ENCODE results near the gene TMEM43. TPM values are rescaled to one million over a fixed set of nuclear protein-coding genes. Genes with fewer than 3 reads are reported as not detected.
"Not testable (repeated sequence)": the region's sequence is repeated elsewhere in the genome, so short reads cannot be mapped to it uniquely, and the experiment has no call there.

Gene TMEM43
- total RNA-seq, 1 experiment from 2014 or later = 32.4 TPM

DNA sequence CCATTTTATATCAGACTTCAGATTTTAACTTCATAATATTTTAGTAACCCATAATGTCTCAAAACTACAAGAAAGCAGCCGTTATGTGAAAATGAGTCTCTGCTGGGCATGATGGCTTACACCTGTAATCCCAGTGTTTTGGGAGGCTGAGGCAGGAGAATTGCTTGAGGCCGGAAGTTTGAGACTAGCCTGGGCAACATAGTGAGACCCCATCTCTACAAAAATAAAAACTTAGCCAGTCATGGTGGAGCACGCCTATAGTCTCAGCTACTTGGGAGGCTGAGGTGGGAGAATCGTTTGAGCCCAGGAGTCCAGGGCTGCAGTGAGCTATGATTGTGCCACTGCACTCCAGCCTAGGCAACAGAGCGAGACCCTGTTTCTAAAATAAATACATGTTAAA, 15.0 kb upstream of the TMEM43 start:
- H3K9me2 ChIP-seq (ENCODE audit: insufficient read depth); H3K9ac ChIP-seq (ENCODE audit: low read length); H3K79me2 ChIP-seq (ENCODE audit: insufficient read depth, low read length); DNase-seq (ENCODE audit: low read depth, low spot score); H3K4me2 ChIP-seq (ENCODE audit: low read length); CTCF ChIA-PET; RAD21 ChIA-PET (ENCODE audit: low non-redundant PET in 1 of 2, low total read pairs in 2 of 2, uncharacterized antibody in 2 of 2, unreplicated experiment in 2 of 2); intact Hi-C loops (cut with micrococcal nuclease); H3K27me3 ChIP-seq (ENCODE audit: insufficient read depth, low read length); H2AFZ ChIP-seq (ENCODE audit: low read depth, low read length, poor library complexity, severe bottlenecking); BruUV-seq (replicated peaks); H3K4me3 ChIP-seq (replicated peaks in 1 of 2; ENCODE audit: low read depth in 1 of 2, low read length in 2 of 2); H4K20me1 ChIP-seq (ENCODE audit: insufficient read depth); H3K9me3 ChIP-seq (ENCODE audit: control insufficient read depth in 1 of 2, insufficient read depth in 1 of 2, low read depth in 1 of 2, low read length in 2 of 2); ATAC-seq; H3K27ac ChIP-seq (ENCODE audit: low read depth, low read length); POLR2A ChIA-PET; H3K4me1 ChIP-seq (ENCODE audit: control insufficient read depth in 1 of 2, insufficient read depth in 2 of 2, low read length in 2 of 2): not testable (repeated sequence)
- H3K36me3 ChIP-seq (ENCODE audit: control insufficient read depth in 1 of 2, insufficient read depth in 2 of 2, low read length in 2 of 2) = peaks cover 14 to 15% of the 10 kb centered on the region in 2 experiments; a peak in 3 of 4 replicates

DNA sequence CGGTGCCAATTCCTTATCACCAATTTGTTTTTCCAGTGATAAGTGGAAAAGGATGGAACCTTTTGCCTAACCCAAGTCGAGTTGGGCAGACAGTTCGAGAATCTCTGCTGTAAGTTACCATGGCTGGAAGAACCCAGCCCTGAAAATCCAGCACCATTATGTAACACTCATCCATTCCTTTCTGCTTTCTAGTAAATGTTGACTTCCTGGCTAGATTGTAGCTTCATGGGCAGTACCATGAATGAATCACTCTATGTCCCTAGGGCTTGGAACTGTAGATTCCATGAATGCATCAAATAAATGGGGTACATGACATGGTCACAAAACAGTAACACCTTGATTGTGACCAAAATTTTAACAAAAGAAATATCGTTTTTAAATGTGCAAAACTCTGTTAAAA, 14.2 kb upstream of the TMEM43 start:
- Histone ChIP-seq H2AFZ (ENCODE audit: low read depth, low read length, poor library complexity, severe bottlenecking) (no peak overlapping the region), H3K4me3 (replicated peaks in 1 of 2; ENCODE audit: low read depth in 1 of 2, low read length in 2 of 2) (no peak overlapping the region), H3K27ac (ENCODE audit: low read depth, low read length) (no peak overlapping the region), H4K20me1 (ENCODE audit: insufficient read depth) (no peaks in the 10 kb centered on the region), H3K9ac (ENCODE audit: low read length) (no peak overlapping the region), H3K4me1 (ENCODE audit: control insufficient read depth in 1 of 2, insufficient read depth in 2 of 2, low read length in 2 of 2) (no peaks in the 10 kb centered on the region), H3K27me3 (ENCODE audit: insufficient read depth, low read length) (no peaks in the 10 kb centered on the region), H3K9me3 (ENCODE audit: control insufficient read depth in 1 of 2, insufficient read depth in 1 of 2, low read depth in 1 of 2, low read length in 2 of 2) (no peaks in the 10 kb centered on the region), H3K79me2 (ENCODE audit: insufficient read depth, low read length) (no peaks in the 10 kb centered on the region; the same call in 1 of the 2 replicates), H3K36me3 (ENCODE audit: control insufficient read depth in 1 of 2, insufficient read depth in 2 of 2, low read length in 2 of 2) (peaks cover 16 to 20% of the 10 kb centered on the region in 2 experiments; a peak in 3 of 4 replicates), H3K4me2 (ENCODE audit: low read length) (no peak overlapping the region), H3K9me2 (ENCODE audit: insufficient read depth) (no peaks in the 10 kb centered on the region)
- no peak for TF ChIP-seq EZH2phosphoT487 (IDR thresholded peaks at IDR 0.05; ENCODE audit: borderline replicate concordance)
- TF ChIP-seq, protein P1, sequence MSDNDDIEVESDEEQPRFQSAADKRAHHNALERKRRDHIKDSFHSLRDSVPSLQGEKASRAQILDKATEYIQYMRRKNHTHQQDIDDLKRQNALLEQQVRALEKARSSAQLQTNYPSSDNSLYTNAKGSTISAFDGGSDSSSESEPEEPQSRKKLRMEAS (IDR thresholded peaks at IDR 0.05) = no peak
- TF ChIP-seq, protein P2, sequence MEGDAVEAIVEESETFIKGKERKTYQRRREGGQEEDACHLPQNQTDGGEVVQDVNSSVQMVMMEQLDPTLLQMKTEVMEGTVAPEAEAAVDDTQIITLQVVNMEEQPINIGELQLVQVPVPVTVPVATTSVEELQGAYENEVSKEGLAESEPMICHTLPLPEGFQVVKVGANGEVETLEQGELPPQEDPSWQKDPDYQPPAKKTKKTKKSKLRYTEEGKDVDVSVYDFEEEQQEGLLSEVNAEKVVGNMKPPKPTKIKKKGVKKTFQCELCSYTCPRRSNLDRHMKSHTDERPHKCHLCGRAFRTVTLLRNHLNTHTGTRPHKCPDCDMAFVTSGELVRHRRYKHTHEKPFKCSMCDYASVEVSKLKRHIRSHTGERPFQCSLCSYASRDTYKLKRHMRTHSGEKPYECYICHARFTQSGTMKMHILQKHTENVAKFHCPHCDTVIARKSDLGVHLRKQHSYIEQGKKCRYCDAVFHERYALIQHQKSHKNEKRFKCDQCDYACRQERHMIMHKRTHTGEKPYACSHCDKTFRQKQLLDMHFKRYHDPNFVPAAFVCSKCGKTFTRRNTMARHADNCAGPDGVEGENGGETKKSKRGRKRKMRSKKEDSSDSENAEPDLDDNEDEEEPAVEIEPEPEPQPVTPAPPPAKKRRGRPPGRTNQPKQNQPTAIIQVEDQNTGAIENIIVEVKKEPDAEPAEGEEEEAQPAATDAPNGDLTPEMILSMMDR (IDR thresholded peaks at IDR 0.05 in 2 of 3, conservative IDR thresholded peaks at IDR 0.05 in 1 of 3; ENCODE audit: borderline replicate concordance in 1 of 3, insufficient read depth in 1 of 3, low read depth in 2 of 3, low read length in 2 of 3) = no peak
- TF ChIP-seq POLR2A (IDR thresholded peaks at IDR 0.05; ENCODE audit: borderline replicate concordance, extremely low read depth, insufficient read depth, insufficient read length) = no peak
- no peak for TF ChIP-seq CBX3 (IDR thresholded peaks at IDR 0.05; ENCODE audit: low read depth)
- no peak for TF ChIP-seq YY1 (IDR thresholded peaks at IDR 0.05; ENCODE audit: extremely low read depth, insufficient replicate concordance, low read depth, low read length)
- TF ChIP-seq ZFX (IDR thresholded peaks at IDR 0.05) = no peak
- TF ChIP-seq, protein P3, sequence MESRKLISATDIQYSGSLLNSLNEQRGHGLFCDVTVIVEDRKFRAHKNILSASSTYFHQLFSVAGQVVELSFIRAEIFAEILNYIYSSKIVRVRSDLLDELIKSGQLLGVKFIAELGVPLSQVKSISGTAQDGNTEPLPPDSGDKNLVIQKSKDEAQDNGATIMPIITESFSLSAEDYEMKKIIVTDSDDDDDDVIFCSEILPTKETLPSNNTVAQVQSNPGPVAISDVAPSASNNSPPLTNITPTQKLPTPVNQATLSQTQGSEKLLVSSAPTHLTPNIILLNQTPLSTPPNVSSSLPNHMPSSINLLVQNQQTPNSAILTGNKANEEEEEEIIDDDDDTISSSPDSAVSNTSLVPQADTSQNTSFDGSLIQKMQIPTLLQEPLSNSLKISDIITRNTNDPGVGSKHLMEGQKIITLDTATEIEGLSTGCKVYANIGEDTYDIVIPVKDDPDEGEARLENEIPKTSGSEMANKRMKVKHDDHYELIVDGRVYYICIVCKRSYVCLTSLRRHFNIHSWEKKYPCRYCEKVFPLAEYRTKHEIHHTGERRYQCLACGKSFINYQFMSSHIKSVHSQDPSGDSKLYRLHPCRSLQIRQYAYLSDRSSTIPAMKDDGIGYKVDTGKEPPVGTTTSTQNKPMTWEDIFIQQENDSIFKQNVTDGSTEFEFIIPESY (IDR thresholded peaks at IDR 0.05; ENCODE audit: extremely low read depth, insufficient replicate concordance, low read length) = no peak
- no peak for TF ChIP-seq SIN3A (IDR thresholded peaks at IDR 0.05; ENCODE audit: low read depth)
- TF ChIP-seq FOSL1 (IDR thresholded peaks at IDR 0.05; ENCODE audit: low read depth) = no peak
- TF ChIP-seq RAD21 (IDR thresholded peaks at IDR 0.05; ENCODE audit: low read depth) = no peak
- TF ChIP-seq EGR1 (IDR thresholded peaks at IDR 0.05; ENCODE audit: low read depth) = no peak
- no peak for TF ChIP-seq JUND (IDR thresholded peaks at IDR 0.05)
- TF ChIP-seq, protein P4, sequence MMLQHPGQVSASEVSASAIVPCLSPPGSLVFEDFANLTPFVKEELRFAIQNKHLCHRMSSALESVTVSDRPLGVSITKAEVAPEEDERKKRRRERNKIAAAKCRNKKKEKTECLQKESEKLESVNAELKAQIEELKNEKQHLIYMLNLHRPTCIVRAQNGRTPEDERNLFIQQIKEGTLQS (IDR thresholded peaks at IDR 0.05) = no peak
- no peak for TF ChIP-seq TCF7L2 (IDR thresholded peaks at IDR 0.05; ENCODE audit: borderline replicate concordance, extremely low read depth, insufficient read depth, insufficient read length)
- TF ChIP-seq ELF1 (IDR thresholded peaks at IDR 0.05; ENCODE audit: borderline replicate concordance, low read depth) = no peak
- no peak for DNase-seq (ENCODE audit: low read depth, low spot score)
- intact Hi-C loops (cut with micrococcal nuclease) = no loop called here
- ChIA-PET POLR2A (no interaction called here), RAD21 (ENCODE audit: low non-redundant PET in 1 of 2, low total read pairs in 2 of 2, uncharacterized antibody in 2 of 2, unreplicated experiment in 2 of 2) (no interaction called here), CTCF (no interaction called here)
- ATAC-seq = no peak
- no TSS peak for BruUV-seq (replicated peaks)
